Loucy (cell line): ENCODE measurements around the gene PKLR.

Experiments
- H2AFZ ChIP-seq: fragments of 200-600 bp; sonication (generic); 2 replicates; pipeline ENCODE4 v1.6.0; 2016; ENCODE audit warnings: antibody characterized with exemption, mild to moderate bottlenecking, low read length, moderate library complexity
- H3F3A ChIP-seq: fragments of 200-600 bp; 2 replicates; pipeline ENCODE4 v1.6.0; 2016; ENCODE audit warnings: antibody characterized with exemption, low read depth, mild to moderate bottlenecking
- H3K27me3 ChIP-seq: fragments of 200-600 bp; sonication (generic); 2 replicates; pipeline ENCODE4 v1.6.1; 2014; ENCODE audit warnings: low read length, mild to moderate bottlenecking; ENCODE audit not compliant: insufficient read depth, poor library complexity, severe bottlenecking
- H3K36me3 ChIP-seq: fragments of 200-600 bp; sonication (generic); 2 replicates; pipeline ENCODE4 v1.6.1; 2016; ENCODE audit warnings: low read length; ENCODE audit not compliant: insufficient read depth
- H3K4me1 ChIP-seq: fragments of 200-600 bp; sonication (generic); 2 replicates; pipeline ENCODE4 v1.5.1; 2014; ENCODE audit warnings: low read length, mild to moderate bottlenecking; ENCODE audit not compliant: insufficient read depth, poor library complexity, severe bottlenecking
- H3K4me2 ChIP-seq: fragments of 200-600 bp; sonication (generic); 2 replicates; pipeline ENCODE4 v1.6.0; 2014; ENCODE audit warnings: antibody characterized with exemption, low read length, low read depth, mild to moderate bottlenecking; ENCODE audit not compliant: poor library complexity, severe bottlenecking
- H3K4me3 ChIP-seq: fragments of 200-600 bp; sonication (generic); 2 replicates; pipeline ENCODE4 v1.5.1; 2014; ENCODE audit warnings: low read length, mild to moderate bottlenecking, mixed read lengths; ENCODE audit not compliant: poor library complexity, severe bottlenecking
- H3K79me2 ChIP-seq: fragments of 200-600 bp; sonication (generic); 2 replicates; pipeline ENCODE4 v1.6.1; 2014; ENCODE audit warnings: low read length; ENCODE audit not compliant: insufficient read depth
- H3K9ac ChIP-seq: fragments of 200-600 bp; sonication (generic); 2 replicates; pipeline ENCODE4 v1.6.0; 2014; ENCODE audit warnings: mild to moderate bottlenecking, low read depth, low read length, moderate library complexity; ENCODE audit not compliant: poor library complexity, severe bottlenecking
- H3K9me2 ChIP-seq: fragments of 200-600 bp; sonication (generic); replicated peaks from 2 replicates; pipeline ENCODE4 v1.6.1; 2016; ENCODE audit warnings: low read depth, low read length, mixed read lengths
- H3K9me3 ChIP-seq: fragments of 200-600 bp; sonication (generic); 2 replicates; pipeline ENCODE4 v1.6.1; 2014; ENCODE audit warnings: mild to moderate bottlenecking, antibody characterized with exemption, low read length, low read depth; ENCODE audit not compliant: insufficient read depth
- H4K20me1 ChIP-seq: fragments of 200-600 bp; sonication (generic); 2 replicates; pipeline ENCODE4 v1.6.0; 2014; ENCODE audit warnings: antibody characterized with exemption, low read length, mild to moderate bottlenecking; ENCODE audit not compliant: insufficient read depth, poor library complexity, severe bottlenecking
- EZH2phosphoT487 ChIP-seq: fragments of 200-600 bp; IDR thresholded peaks from 2 replicates; pipeline ENCODE4 v1.6.1; 2018; ENCODE audit warnings: antibody characterized with exemption, mild to moderate bottlenecking, moderate library complexity, borderline replicate concordance
- TF ChIP-seq, protein P1 (sequence below): fragments of 200-600 bp; sonication (generic); conservative IDR thresholded peaks from 2 replicates; pipeline ENCODE4 v1.5.1; 2014; ENCODE audit warnings: mild to moderate bottlenecking, antibody characterized with exemption, low read length

The PKLR gene

GRCh38 chr1:155320661-155321617, 19.7 kb upstream of the PKLR start, which contains the start of gene RUSC1:
RUSC1 (plus strand) TSS chr1:155320894; CDS start chr1:155321774, 880 bp downstream.
- no peak for TF ChIP-seq EZH2phosphoT487
- TF ChIP-seq, protein P1, sequence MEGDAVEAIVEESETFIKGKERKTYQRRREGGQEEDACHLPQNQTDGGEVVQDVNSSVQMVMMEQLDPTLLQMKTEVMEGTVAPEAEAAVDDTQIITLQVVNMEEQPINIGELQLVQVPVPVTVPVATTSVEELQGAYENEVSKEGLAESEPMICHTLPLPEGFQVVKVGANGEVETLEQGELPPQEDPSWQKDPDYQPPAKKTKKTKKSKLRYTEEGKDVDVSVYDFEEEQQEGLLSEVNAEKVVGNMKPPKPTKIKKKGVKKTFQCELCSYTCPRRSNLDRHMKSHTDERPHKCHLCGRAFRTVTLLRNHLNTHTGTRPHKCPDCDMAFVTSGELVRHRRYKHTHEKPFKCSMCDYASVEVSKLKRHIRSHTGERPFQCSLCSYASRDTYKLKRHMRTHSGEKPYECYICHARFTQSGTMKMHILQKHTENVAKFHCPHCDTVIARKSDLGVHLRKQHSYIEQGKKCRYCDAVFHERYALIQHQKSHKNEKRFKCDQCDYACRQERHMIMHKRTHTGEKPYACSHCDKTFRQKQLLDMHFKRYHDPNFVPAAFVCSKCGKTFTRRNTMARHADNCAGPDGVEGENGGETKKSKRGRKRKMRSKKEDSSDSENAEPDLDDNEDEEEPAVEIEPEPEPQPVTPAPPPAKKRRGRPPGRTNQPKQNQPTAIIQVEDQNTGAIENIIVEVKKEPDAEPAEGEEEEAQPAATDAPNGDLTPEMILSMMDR = no peak
- Histone ChIP-seq H3K27me3 (no peaks in the 10 kb centered on the region), H3K9me3 (no peaks in the 10 kb centered on the region), H4K20me1 (peaks cover 23% of the 10 kb centered on the region), H3K4me1 (peaks cover 22% of the 10 kb centered on the region), H3K4me2 (no peak within 1 kb of the TSS), H3K9me2 (no peaks in the 10 kb centered on the region), H3K4me3 (no peak within 1 kb of the TSS), H3F3A (no peaks in the 10 kb centered on the region), H3K36me3 (peaks cover 41% of the 10 kb centered on the region; the same call in 1 of the 2 replicates), H3K79me2 (peaks cover 22% of the 10 kb centered on the region), H2AFZ (no peak within 1 kb of the TSS), H3K9ac (no peak within 1 kb of the TSS)

DNA sequence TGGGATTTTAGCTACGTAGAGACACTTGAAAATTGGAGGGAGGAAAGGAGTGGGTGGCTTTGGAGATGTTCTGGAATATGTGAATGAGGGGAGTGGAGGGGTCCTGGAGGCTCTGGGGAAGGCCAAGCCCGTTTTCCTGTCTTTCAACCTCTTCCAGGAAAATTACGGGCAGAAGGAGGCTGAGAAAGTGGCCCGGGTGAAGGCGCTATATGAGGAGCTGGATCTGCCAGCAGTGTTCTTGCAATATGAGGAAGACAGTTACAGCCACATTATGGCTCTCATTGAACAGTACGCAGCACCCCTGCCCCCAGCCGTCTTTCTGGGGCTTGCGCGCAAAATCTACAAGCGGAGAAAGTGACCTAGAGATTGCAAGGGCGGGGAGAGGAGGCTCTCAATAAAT, 19.0 kb upstream of the PKLR start:
- Histone ChIP-seq H3K9me2 (no peaks in the 10 kb centered on the region), H3K9me3 (no peaks in the 10 kb centered on the region), H3F3A (no peaks in the 10 kb centered on the region), H3K27me3 (no peaks in the 10 kb centered on the region), H4K20me1 (peaks cover 23% of the 10 kb centered on the region), H3K36me3 (peaks cover 41% of the 10 kb centered on the region; the same call in 1 of the 2 replicates), H3K9ac (no peak overlapping the region), H3K4me1 (peaks cover 15% of the 10 kb centered on the region), H2AFZ (no peak overlapping the region), H3K4me3 (no peak overlapping the region), H3K4me2 (no peak overlapping the region), H3K79me2 (peaks cover 22% of the 10 kb centered on the region)
- TF ChIP-seq, protein P1 = no peak
- TF ChIP-seq EZH2phosphoT487 = no peak

GRCh38 chr1:155319536-155319935, 18.3 kb upstream of the PKLR start:
- no peak overlapping the region for H3K4me2 ChIP-seq
- peaks cover 23% of the 10 kb centered on the region for H4K20me1 ChIP-seq
- peaks cover 22% of the 10 kb centered on the region for H3K79me2 ChIP-seq
- H3K27me3 ChIP-seq = no peaks in the 10 kb centered on the region
- TF ChIP-seq, protein P1 = no peak
- no peak for TF ChIP-seq EZH2phosphoT487
- no peaks in the 10 kb centered on the region for H3F3A ChIP-seq
- H3K9ac ChIP-seq = no peak overlapping the region
- no peaks in the 10 kb centered on the region for H3K9me2 ChIP-seq
- peaks cover 47% of the 10 kb centered on the region; the same call in 1 of the 2 replicates for H3K36me3 ChIP-seq
- H2AFZ ChIP-seq = no peak overlapping the region
- H3K9me3 ChIP-seq = no peaks in the 10 kb centered on the region
- H3K4me3 ChIP-seq = no peak overlapping the region
- H3K4me1 ChIP-seq = peaks cover 8% of the 10 kb centered on the region
